ENCODE results near the gene ATP11A.

The ATP11A gene

DNA sequence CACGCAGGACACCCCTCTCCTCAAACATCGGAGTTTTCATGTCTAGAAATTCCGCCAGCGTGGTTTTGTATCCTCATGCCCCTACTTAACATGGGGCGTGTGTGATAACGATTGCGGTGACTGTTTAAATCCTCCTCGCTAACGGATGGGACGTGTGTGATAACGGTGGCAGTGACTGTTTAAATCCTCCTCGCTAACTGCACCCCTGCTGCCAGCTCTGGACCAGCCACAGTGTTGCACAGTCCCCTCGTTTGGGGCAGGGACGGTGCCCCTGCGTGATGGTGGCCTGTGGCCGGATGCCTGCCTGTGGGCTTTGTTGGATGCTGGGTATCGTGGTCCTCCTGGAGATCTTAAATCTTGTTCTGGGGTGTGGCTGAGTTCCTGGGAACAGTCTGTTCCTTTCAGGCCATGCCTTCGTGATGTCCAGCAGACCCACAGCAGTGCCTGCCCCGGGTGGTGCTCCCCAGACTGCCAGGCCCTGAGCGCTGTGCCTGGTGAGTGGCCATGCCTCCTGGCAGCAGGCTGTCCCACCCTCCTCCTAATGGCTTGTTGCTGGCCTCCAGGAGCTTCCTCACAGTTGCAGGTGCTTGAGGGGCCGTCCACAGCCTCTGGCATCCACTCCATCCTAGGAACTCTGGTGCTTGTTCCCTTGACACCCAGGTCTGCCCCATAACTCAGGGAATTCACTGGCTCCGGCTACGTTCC lies 156.7 kb downstream of the ATP11A start:
- Histone ChIP-seq H3K9me3 (replicated peaks; ENCODE audit: insufficient read depth, low read length) (no peaks in the 10 kb centered on the region), H2AFZ (ENCODE audit: low read length) (no peak overlapping the region), H3K9me2 (replicated peaks; ENCODE audit: insufficient read depth, low read length) (no peaks in the 10 kb centered on the region), H4K20me1 (ENCODE audit: insufficient read depth, low read length) (no peaks in the 10 kb centered on the region), H3K4me3 (ENCODE audit: low read length) (no peak overlapping the region), H3K27ac (ENCODE audit: low read length) (no peak overlapping the region), H3K27me3 (replicated peaks; ENCODE audit: insufficient read depth, low read length) (no peaks in the 10 kb centered on the region), H3K79me2 (ENCODE audit: low read length) (no peaks in the 10 kb centered on the region), H3F3A (ENCODE audit: insufficient read depth, low read length) (no peaks in the 10 kb centered on the region), H3K4me2 (ENCODE audit: low read depth, low read length) (no peak overlapping the region), H3K4me1 (ENCODE audit: low read length) (peaks cover 9% of the 10 kb centered on the region; the same call in 1 of the 2 replicates), H3K9ac (ENCODE audit: low read length) (no peak overlapping the region), H3K36me3 (replicated peaks; ENCODE audit: insufficient read depth, low read length) (no peaks in the 10 kb centered on the region)
- DNase-seq: no peak
- TF ChIP-seq, protein P1, sequence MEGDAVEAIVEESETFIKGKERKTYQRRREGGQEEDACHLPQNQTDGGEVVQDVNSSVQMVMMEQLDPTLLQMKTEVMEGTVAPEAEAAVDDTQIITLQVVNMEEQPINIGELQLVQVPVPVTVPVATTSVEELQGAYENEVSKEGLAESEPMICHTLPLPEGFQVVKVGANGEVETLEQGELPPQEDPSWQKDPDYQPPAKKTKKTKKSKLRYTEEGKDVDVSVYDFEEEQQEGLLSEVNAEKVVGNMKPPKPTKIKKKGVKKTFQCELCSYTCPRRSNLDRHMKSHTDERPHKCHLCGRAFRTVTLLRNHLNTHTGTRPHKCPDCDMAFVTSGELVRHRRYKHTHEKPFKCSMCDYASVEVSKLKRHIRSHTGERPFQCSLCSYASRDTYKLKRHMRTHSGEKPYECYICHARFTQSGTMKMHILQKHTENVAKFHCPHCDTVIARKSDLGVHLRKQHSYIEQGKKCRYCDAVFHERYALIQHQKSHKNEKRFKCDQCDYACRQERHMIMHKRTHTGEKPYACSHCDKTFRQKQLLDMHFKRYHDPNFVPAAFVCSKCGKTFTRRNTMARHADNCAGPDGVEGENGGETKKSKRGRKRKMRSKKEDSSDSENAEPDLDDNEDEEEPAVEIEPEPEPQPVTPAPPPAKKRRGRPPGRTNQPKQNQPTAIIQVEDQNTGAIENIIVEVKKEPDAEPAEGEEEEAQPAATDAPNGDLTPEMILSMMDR (IDR thresholded peaks at IDR 0.05; ENCODE audit: low read length): no peak
- TF ChIP-seq EZH2 (optimal IDR thresholded peaks at IDR 0.05; ENCODE audit: low read depth, low read length) (no peak), EZH2phosphoT487 (IDR thresholded peaks at IDR 0.05; ENCODE audit: low read length) (no peak)

DNA sequence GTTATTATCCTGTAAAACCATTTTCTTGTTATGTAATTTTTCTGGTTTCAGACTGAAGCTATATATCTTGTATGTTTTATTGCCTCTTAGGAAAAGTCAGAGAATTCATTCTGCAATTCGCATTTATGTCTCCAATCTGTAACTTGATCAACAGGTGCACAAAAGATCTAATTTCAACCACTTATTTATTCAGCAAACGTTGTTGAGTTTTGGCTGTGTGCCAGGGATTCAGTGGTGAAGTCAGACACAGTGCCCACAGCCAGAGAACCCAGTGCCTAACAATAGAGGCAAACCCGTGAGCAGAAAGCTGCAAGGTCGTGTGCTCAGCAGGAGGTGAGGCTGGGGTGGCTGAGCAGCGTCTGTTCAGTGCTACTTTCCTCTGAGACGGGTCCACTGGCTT lies 159.7 kb downstream of the ATP11A start:
- Histone ChIP-seq H4K20me1 (ENCODE audit: insufficient read depth, low read length) (no peaks in the 10 kb centered on the region), H3K4me1 (ENCODE audit: low read length) (no peaks in the 10 kb centered on the region), H3K27me3 (replicated peaks; ENCODE audit: insufficient read depth, low read length) (no peaks in the 10 kb centered on the region), H3K9me2 (replicated peaks; ENCODE audit: insufficient read depth, low read length) (no peaks in the 10 kb centered on the region), H3F3A (ENCODE audit: insufficient read depth, low read length) (no peaks in the 10 kb centered on the region), H2AFZ (ENCODE audit: low read length) (no peak overlapping the region), H3K9ac (ENCODE audit: low read length) (no peak overlapping the region), H3K36me3 (replicated peaks; ENCODE audit: insufficient read depth, low read length) (no peaks in the 10 kb centered on the region), H3K79me2 (ENCODE audit: low read length) (no peaks in the 10 kb centered on the region), H3K27ac (ENCODE audit: low read length) (no peak overlapping the region), H3K9me3 (replicated peaks; ENCODE audit: insufficient read depth, low read length) (no peaks in the 10 kb centered on the region), H3K4me2 (ENCODE audit: low read depth, low read length) (no peak overlapping the region), H3K4me3 (ENCODE audit: low read length) (no peak overlapping the region)
- DNase-seq: no peak
- TF ChIP-seq EZH2 (optimal IDR thresholded peaks at IDR 0.05; ENCODE audit: low read depth, low read length) (no peak), EZH2phosphoT487 (IDR thresholded peaks at IDR 0.05; ENCODE audit: low read length) (no peak)
- TF ChIP-seq, protein P1 (IDR thresholded peaks at IDR 0.05; ENCODE audit: low read length): no peak

DNA sequence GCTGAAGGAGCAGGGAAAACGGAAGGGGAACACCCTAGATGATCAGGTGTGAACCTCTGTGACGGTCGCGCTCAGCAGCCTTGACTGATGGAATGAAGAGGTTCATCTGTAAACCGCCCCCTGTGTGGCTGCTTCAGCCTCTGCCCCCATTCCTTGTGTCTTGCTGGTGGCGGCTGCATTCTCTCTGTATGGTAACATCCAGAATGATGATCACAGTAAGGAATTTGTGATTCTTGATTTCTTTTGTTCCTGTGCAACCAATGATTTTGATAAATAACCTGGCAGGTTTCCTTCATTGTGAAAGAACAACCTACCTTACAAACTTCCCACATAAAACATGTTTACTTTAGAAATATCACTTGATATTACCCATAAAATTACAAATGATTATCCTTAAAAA lies 160.4 kb downstream of the ATP11A start:
- Histone ChIP-seq H3K27ac (ENCODE audit: low read length) (no peak overlapping the region), H3K9ac (ENCODE audit: low read length) (no peak overlapping the region), H3K4me1 (ENCODE audit: low read length) (no peaks in the 10 kb centered on the region), H3K4me2 (ENCODE audit: low read depth, low read length) (no peak overlapping the region), H3F3A (ENCODE audit: insufficient read depth, low read length) (no peaks in the 10 kb centered on the region), H3K36me3 (replicated peaks; ENCODE audit: insufficient read depth, low read length) (no peaks in the 10 kb centered on the region), H2AFZ (ENCODE audit: low read length) (no peak overlapping the region), H3K9me3 (replicated peaks; ENCODE audit: insufficient read depth, low read length) (no peaks in the 10 kb centered on the region), H4K20me1 (ENCODE audit: insufficient read depth, low read length) (no peaks in the 10 kb centered on the region), H3K27me3 (replicated peaks; ENCODE audit: insufficient read depth, low read length) (no peaks in the 10 kb centered on the region), H3K79me2 (ENCODE audit: low read length) (no peaks in the 10 kb centered on the region), H3K4me3 (ENCODE audit: low read length) (no peak overlapping the region), H3K9me2 (replicated peaks; ENCODE audit: insufficient read depth, low read length) (no peaks in the 10 kb centered on the region)
- DNase-seq: no peak
- TF ChIP-seq EZH2phosphoT487 (IDR thresholded peaks at IDR 0.05; ENCODE audit: low read length) (no peak), EZH2 (optimal IDR thresholded peaks at IDR 0.05; ENCODE audit: low read depth, low read length) (no peak)
- TF ChIP-seq, protein P1 (IDR thresholded peaks at IDR 0.05; ENCODE audit: low read length): no peak
